MM.1S (cell line): ENCODE measurements around the gene HAO2.

Experiments used
- DNase-seq: peaks from one replicate; pipeline ENCODE4 v3.0.0-alpha.2; 2015
- H2AFZ ChIP-seq: fragments of 300-600 bp; sonication (generic); 2 replicates; pipeline ENCODE4 v1.6.0; 2016; ENCODE audit warnings: antibody characterized with exemption, low read length
- H3F3A ChIP-seq: fragments of 300-600 bp; sonication (generic); 2 replicates; pipeline ENCODE4 v1.6.1; 2016; ENCODE audit warnings: mild to moderate bottlenecking, antibody characterized with exemption, low read length, moderate library complexity, mixed read lengths; ENCODE audit not compliant: insufficient read depth
- H3K27ac ChIP-seq: fragments of 300-600 bp; sonication (generic); 2 replicates; pipeline ENCODE4 v1.5.1; 2016; ENCODE audit warnings: mild to moderate bottlenecking, low read length
- H3K27me3 ChIP-seq: fragments of 300-600 bp; sonication (generic); replicated peaks from 2 replicates; pipeline ENCODE4 v1.6.0; 2016; ENCODE audit warnings: low read length; ENCODE audit not compliant: insufficient read depth
- H3K36me3 ChIP-seq: fragments of 300-600 bp; sonication (generic); replicated peaks from 2 replicates; pipeline ENCODE4 v1.6.1; 2016; ENCODE audit warnings: mild to moderate bottlenecking, low read length, mixed read lengths; ENCODE audit not compliant: insufficient read depth
- H3K4me1 ChIP-seq: fragments of 300-600 bp; sonication (generic); 2 replicates; pipeline ENCODE4 v1.6.1; 2016; ENCODE audit warnings: low read length, mixed read lengths
- H3K4me2 ChIP-seq: fragments of 300-600 bp; sonication (generic); 2 replicates; pipeline ENCODE4 v1.6.0; 2016; ENCODE audit warnings: low read depth, low read length
- H3K4me3 ChIP-seq: fragments of 300-600 bp; sonication (generic); 2 replicates; pipeline ENCODE4 v1.5.1; 2016; ENCODE audit warnings: low read length, mixed read lengths
- H3K79me2 ChIP-seq: fragments of 300-600 bp; sonication (generic); 2 replicates; pipeline ENCODE4 v1.6.1; 2016; ENCODE audit warnings: mixed run types, low read length, mixed read lengths
- H3K9ac ChIP-seq: fragments of 300-600 bp; sonication (generic); 2 replicates; pipeline ENCODE4 v1.6.1; 2016; ENCODE audit warnings: low read length, mixed read lengths
- H3K9me2 ChIP-seq: fragments of 300-600 bp; sonication (generic); replicated peaks from 2 replicates; pipeline ENCODE4 v1.6.1; 2016; ENCODE audit warnings: mild to moderate bottlenecking, low read length, mixed read lengths; ENCODE audit not compliant: insufficient read depth
- H3K9me3 ChIP-seq: fragments of 300-600 bp; sonication (generic); replicated peaks from 2 replicates; pipeline ENCODE4 v1.6.1; 2016; ENCODE audit warnings: mild to moderate bottlenecking, low read length, mixed read lengths; ENCODE audit not compliant: insufficient read depth
- H4K20me1 ChIP-seq: fragments of 300-600 bp; sonication (generic); 2 replicates; pipeline ENCODE4 v1.6.1; 2016; ENCODE audit warnings: mild to moderate bottlenecking, low read length, moderate library complexity, mixed read lengths; ENCODE audit not compliant: insufficient read depth
- EZH2 ChIP-seq: fragments of 300-600 bp; sonication (generic); optimal IDR thresholded peaks from 2 replicates; pipeline ENCODE3; 2017; ENCODE audit warnings: low read depth, mild to moderate bottlenecking, antibody characterized with exemption, low read length, mixed read lengths
- EZH2phosphoT487 ChIP-seq: fragments of 300-600 bp; sonication (generic); IDR thresholded peaks from 2 replicates; pipeline ENCODE4 v1.6.1; 2018; ENCODE audit warnings: antibody characterized with exemption, low read length
- TF ChIP-seq, protein P1 (sequence below): fragments of 300-600 bp; sonication (generic); IDR thresholded peaks from 2 replicates; pipeline ENCODE4 v1.5.1; 2016; ENCODE audit warnings: antibody characterized with exemption, low read length, mixed read lengths

The HAO2 gene

DNA sequence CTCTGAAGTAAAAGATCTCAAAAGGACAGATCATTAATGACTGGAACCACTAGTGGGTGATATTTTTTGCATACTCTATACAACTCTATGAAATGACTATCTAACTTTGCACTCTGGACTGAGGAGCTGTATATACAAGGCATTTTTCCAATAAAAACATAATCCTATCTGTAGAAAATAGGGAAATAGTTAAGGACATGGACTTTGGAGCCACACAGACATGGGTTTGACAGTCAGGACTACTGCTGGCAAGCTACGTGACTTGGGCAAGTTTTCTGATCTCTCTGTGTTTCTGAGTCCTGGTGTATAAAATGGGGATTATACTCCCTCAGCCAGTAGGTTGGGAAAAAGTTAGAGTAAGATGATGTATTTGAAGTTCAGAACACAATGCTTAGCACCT lies 25.5 kb downstream of the HAO2 start:
- Histone ChIP-seq H3K4me3 (no peak overlapping the region), H3K9me2 (no peaks in the 10 kb centered on the region), H3K79me2 (no peaks in the 10 kb centered on the region), H3F3A (no peaks in the 10 kb centered on the region), H3K9me3 (no peaks in the 10 kb centered on the region), H3K36me3 (no peaks in the 10 kb centered on the region), H3K4me1 (no peaks in the 10 kb centered on the region), H4K20me1 (no peaks in the 10 kb centered on the region), H3K27me3 (no peaks in the 10 kb centered on the region), H3K4me2 (no peak overlapping the region), H2AFZ (no peak overlapping the region), H3K27ac (no peak overlapping the region), H3K9ac (no peak overlapping the region)
- DNase-seq, result no peak
- TF ChIP-seq EZH2, result no peak
- TF ChIP-seq, protein P1, sequence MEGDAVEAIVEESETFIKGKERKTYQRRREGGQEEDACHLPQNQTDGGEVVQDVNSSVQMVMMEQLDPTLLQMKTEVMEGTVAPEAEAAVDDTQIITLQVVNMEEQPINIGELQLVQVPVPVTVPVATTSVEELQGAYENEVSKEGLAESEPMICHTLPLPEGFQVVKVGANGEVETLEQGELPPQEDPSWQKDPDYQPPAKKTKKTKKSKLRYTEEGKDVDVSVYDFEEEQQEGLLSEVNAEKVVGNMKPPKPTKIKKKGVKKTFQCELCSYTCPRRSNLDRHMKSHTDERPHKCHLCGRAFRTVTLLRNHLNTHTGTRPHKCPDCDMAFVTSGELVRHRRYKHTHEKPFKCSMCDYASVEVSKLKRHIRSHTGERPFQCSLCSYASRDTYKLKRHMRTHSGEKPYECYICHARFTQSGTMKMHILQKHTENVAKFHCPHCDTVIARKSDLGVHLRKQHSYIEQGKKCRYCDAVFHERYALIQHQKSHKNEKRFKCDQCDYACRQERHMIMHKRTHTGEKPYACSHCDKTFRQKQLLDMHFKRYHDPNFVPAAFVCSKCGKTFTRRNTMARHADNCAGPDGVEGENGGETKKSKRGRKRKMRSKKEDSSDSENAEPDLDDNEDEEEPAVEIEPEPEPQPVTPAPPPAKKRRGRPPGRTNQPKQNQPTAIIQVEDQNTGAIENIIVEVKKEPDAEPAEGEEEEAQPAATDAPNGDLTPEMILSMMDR, result no peak
- TF ChIP-seq EZH2phosphoT487, result no peak

- Histone ChIP-seq H3K36me3 (no peaks in the 10 kb centered on the region), H3K9me2 (no peaks in the 10 kb centered on the region), H3K27ac (no peak overlapping the region), H3K9me3 (no peaks in the 10 kb centered on the region), H3K27me3 (no peaks in the 10 kb centered on the region), H4K20me1 (no peaks in the 10 kb centered on the region), H2AFZ (no peak overlapping the region), H3K4me1 (no peaks in the 10 kb centered on the region), H3K4me3 (no peak overlapping the region), H3F3A (no peaks in the 10 kb centered on the region), H3K9ac (no peak overlapping the region), H3K79me2 (no peaks in the 10 kb centered on the region), H3K4me2 (no peak overlapping the region)
- no peak for DNase-seq
- TF ChIP-seq EZH2phosphoT487, result no peak
- TF ChIP-seq EZH2, result no peak
- TF ChIP-seq, protein P1, result no peak
Measured at GRCh38 chr1:119396982-119397381, 28.4 kb downstream of the HAO2 start.

DNA sequence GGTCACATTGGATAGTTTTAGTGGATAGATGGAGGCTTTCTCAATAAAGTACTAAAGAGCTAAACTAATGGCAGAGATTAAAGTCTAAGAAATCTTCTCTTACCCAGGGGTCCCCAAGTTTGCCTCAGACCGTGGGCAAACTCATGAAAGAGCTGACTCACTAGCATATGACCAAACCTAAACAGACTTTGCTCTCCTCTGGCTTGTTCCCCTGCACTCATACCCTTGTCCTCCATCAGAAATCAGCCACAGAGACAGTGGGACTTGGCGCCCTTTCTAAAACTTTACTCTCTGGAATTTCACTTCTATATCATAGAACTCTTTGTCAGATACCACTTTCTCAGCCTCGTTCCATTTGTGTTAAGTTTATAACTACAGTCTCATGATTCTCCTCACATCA lies 29.4 kb downstream of the HAO2 start:
- no peaks in the 10 kb centered on the region for H4K20me1 ChIP-seq
- no peak overlapping the region for H3K4me2 ChIP-seq
- H3K9me2 ChIP-seq, result no peaks in the 10 kb centered on the region
- no peaks in the 10 kb centered on the region for H3K79me2 ChIP-seq
- H3K4me3 ChIP-seq, result no peak overlapping the region
- no peak overlapping the region for H3K27ac ChIP-seq
- no peak for DNase-seq
- no peak overlapping the region for H3K9ac ChIP-seq
- H3K4me1 ChIP-seq, result no peaks in the 10 kb centered on the region
- H2AFZ ChIP-seq, result no peak overlapping the region
- H3K9me3 ChIP-seq, result no peaks in the 10 kb centered on the region
- TF ChIP-seq, protein P1, result no peak
- TF ChIP-seq EZH2, result no peak
- TF ChIP-seq EZH2phosphoT487, result no peak
- H3F3A ChIP-seq, result no peaks in the 10 kb centered on the region
- no peaks in the 10 kb centered on the region for H3K36me3 ChIP-seq
- H3K27me3 ChIP-seq, result no peaks in the 10 kb centered on the region
